ENCODE results near the gene SCYGR6.

DNA sequence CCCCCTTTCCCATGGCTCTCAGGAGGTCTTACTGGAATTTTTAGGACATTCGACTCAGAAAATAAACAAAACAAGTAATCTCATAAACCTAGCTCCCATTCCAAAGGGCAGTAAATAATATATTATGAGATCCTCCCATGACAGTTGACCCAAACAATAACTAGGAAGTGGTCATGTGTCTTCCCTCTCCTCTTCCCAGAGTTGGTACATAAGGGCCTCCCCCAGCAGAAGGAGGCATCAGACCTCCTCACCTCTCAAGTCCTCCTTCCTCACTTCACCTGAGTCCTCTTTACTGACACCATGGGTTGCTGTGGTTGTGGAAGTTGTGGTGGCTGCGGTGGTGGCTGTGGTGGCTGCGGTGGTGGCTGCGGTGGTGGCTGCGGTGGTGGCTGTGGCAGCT is 3.5 kb upstream of the SCYGR6 start, which contains the start of gene SCYGR7:
- TF ChIP-seq, protein P1, sequence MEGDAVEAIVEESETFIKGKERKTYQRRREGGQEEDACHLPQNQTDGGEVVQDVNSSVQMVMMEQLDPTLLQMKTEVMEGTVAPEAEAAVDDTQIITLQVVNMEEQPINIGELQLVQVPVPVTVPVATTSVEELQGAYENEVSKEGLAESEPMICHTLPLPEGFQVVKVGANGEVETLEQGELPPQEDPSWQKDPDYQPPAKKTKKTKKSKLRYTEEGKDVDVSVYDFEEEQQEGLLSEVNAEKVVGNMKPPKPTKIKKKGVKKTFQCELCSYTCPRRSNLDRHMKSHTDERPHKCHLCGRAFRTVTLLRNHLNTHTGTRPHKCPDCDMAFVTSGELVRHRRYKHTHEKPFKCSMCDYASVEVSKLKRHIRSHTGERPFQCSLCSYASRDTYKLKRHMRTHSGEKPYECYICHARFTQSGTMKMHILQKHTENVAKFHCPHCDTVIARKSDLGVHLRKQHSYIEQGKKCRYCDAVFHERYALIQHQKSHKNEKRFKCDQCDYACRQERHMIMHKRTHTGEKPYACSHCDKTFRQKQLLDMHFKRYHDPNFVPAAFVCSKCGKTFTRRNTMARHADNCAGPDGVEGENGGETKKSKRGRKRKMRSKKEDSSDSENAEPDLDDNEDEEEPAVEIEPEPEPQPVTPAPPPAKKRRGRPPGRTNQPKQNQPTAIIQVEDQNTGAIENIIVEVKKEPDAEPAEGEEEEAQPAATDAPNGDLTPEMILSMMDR (IDR thresholded peaks at IDR 0.05): no peak
- no peak for TF ChIP-seq EP300 (IDR thresholded peaks at IDR 0.05)

Measured in stomach (tissue), 4 donors.